Type B pancreatic cell (in vitro differentiated cells): ENCODE results near the gene MAP3K1. TPM values are rescaled to one million over a fixed set of nuclear protein-coding genes. Genes with fewer than 3 reads are reported as not detected.

Experiments used
- DNase-seq: peaks from one replicate; pipeline ENCODE4 v3.0.0; 2021; ENCODE audit warnings: mixed read lengths; ENCODE audit not compliant: unreplicated experiment; ENCODE audit errors: extremely low spot score
- H3K27ac Mint-ChIP-seq: 2 replicates; pipeline ENCODE4 v1.8.0; 2021; ENCODE audit warnings: mild to moderate bottlenecking, mixed read lengths
- H3K27me3 Mint-ChIP-seq: 2 replicates; pipeline ENCODE4 v1.8.0; 2021; ENCODE audit warnings: mixed read lengths
- H3K36me3 Mint-ChIP-seq: 2 replicates; pipeline ENCODE4 v1.8.0; 2021; ENCODE audit warnings: mixed read lengths
- H3K4me1 Mint-ChIP-seq: one replicate; pipeline ENCODE4 v1.8.0; 2021; ENCODE audit warnings: mixed read lengths; ENCODE audit not compliant: unreplicated experiment
- H3K4me3 Mint-ChIP-seq: 2 replicates; pipeline ENCODE4 v1.8.0; 2021; ENCODE audit warnings: mild to moderate bottlenecking, mixed read lengths
- H3K9me3 Mint-ChIP-seq: 2 replicates; pipeline ENCODE4 v1.8.0; 2021; ENCODE audit warnings: mixed read lengths
- CTCF ChIP-seq: fragments of 200-600 bp; sonication (generic); conservative IDR thresholded peaks from 2 replicates; pipeline ENCODE4 v1.5.0; 2021; ENCODE audit warnings: antibody characterized with exemption, mild to moderate bottlenecking
- total RNA-seq: library from RNA; stranded (reverse); gene quantifications from 2 replicates; pipeline ENCODE4 v1.2.1, GENCODE V29; 2021; ENCODE audit warnings: low replicate concordance

The MAP3K1 gene
- total RNA-seq, 1 donor from 2014 or later, result 48.4 TPM

GRCh38 chr5:56898213-56898612 is 82.9 kb downstream of the MAP3K1 start:
- no peak for TF ChIP-seq CTCF
- H3K27ac Mint-ChIP-seq, result no peak overlapping the region
- H3K9me3 Mint-ChIP-seq, result no peaks in the 10 kb centered on the region
- DNase-seq, result no peak
- H3K27me3 Mint-ChIP-seq, result no peaks in the 10 kb centered on the region
- H3K4me1 Mint-ChIP-seq, result no peaks in the 10 kb centered on the region
- H3K4me3 Mint-ChIP-seq, result no peak overlapping the region
- peaks cover 26% of the 10 kb centered on the region for H3K36me3 Mint-ChIP-seq

GRCh38 chr5:56900395-56900794 is 85.0 kb downstream of the MAP3K1 start:
- no peak overlapping the region for H3K4me3 Mint-ChIP-seq
- H3K4me1 Mint-ChIP-seq, result no peaks in the 10 kb centered on the region
- no peaks in the 10 kb centered on the region for H3K9me3 Mint-ChIP-seq
- no peak for TF ChIP-seq CTCF
- no peaks in the 10 kb centered on the region for H3K27me3 Mint-ChIP-seq
- peaks cover 13% of the 10 kb centered on the region for H3K36me3 Mint-ChIP-seq
- H3K27ac Mint-ChIP-seq, result no peak overlapping the region
- no peak for DNase-seq

GRCh38 chr5:56900858-56901578 is 85.7 kb downstream of the MAP3K1 start:
- peak; percentile 81 for TF ChIP-seq CTCF
- H3K9me3 Mint-ChIP-seq, result no peaks in the 10 kb centered on the region
- no peak overlapping the region for H3K27ac Mint-ChIP-seq
- no peaks in the 10 kb centered on the region for H3K27me3 Mint-ChIP-seq
- no peaks in the 10 kb centered on the region for H3K4me1 Mint-ChIP-seq
- H3K4me3 Mint-ChIP-seq, result no peak overlapping the region
- H3K36me3 Mint-ChIP-seq, result peaks cover 10% of the 10 kb centered on the region
- no peak for DNase-seq

GRCh38 chr5:56908942-56909293 is 93.6 kb downstream of the MAP3K1 start:
- Mint-ChIP-seq H3K27ac (peak overlapping the region; percentile 97), H3K4me1 (peaks cover 21% of the 10 kb centered on the region), H3K9me3 (no peaks in the 10 kb centered on the region), H3K4me3 (peak overlapping the region; percentile 88), H3K27me3 (no peaks in the 10 kb centered on the region), H3K36me3 (peaks cover 6% of the 10 kb centered on the region)
- DNase-seq, result no peak
- TF ChIP-seq CTCF, result no peak

- TF ChIP-seq CTCF, result no peak
- no peaks in the 10 kb centered on the region for H3K9me3 Mint-ChIP-seq
Measured at GRCh38 chr5:56909294-56910209, 94.2 kb downstream of the MAP3K1 start, which contains the start of gene SETD9. Gene SETD9, plus strand, starts transcription at chr5:56909596. Its CDS starts 50 bp downstream, at chr5:56909646.

More at GRCh38 chr5:56909294-56910209, 94.2 kb downstream of the MAP3K1 start, which contains the start of gene SETD9:
- DNase-seq, result peak; percentile 97
- no peaks in the 10 kb centered on the region for H3K27me3 Mint-ChIP-seq
- peaks cover 21% of the 10 kb centered on the region for H3K4me1 Mint-ChIP-seq
- H3K4me3 Mint-ChIP-seq, result peak within 1 kb of the TSS; percentile 88
- peaks cover 7% of the 10 kb centered on the region for H3K36me3 Mint-ChIP-seq
- H3K27ac Mint-ChIP-seq, result peak within 1 kb of the TSS; percentile 97
